GM21529 (cell line): ENCODE measurements around the gene HEXD.
"Not testable (repeated sequence)": the region's sequence is repeated elsewhere in the genome, so short reads cannot be mapped to it uniquely, and the experiment has no call there.

Experiments used
- ATAC-seq: cut with Tn5 transposase; IDR thresholded peaks from one replicate; pipeline ENCODE4 v1.9.1; 2021; ENCODE audit not compliant: unreplicated experiment

The HEXD gene

GRCh38 chr17:82396601-82397435 is 21.3 kb upstream of the HEXD start:
- no peak for ATAC-seq

DNA sequence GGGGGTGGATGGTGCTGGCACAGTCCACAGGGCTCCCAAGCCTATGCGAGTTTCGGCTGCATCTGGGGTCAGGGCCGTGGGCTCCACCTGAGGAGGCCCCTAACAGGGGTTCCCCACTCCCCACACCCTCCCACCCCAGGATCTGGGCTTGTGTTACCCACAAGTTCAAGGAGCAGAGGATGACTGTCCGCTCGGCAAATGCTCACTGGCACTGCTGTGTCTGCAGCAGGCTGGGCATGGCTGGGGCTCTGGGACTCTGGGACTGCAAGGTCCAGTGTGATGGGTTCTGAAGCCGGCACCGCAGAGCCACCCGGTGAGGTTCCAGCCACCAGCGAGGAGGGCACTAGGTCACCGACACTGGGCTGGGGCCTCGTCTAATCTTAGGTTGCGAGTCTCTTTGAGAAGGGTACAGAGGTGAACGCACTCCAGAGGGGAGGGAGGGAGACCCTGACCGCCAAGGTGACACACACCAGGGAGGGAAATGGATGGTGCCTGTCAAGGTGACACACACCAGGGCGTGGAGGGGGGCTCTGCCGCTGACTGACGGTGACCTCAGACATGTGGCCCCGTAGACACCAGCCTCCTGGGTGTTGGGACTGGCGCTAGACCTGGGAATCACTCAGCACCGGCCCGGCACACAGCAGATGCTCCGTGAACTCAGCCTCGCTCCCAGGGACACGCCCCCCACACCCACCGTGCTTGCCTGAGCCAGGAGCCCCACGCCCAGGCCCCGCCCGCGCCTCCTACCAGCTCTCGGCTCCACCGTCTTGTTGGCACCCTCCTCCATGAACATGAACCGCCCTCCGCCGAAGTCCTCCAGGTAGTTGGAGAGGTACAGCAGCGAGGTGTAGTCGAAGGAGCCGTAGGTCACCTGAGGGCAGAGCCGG is 20.5 kb upstream of the HEXD start:
- ATAC-seq, result no peak

DNA sequence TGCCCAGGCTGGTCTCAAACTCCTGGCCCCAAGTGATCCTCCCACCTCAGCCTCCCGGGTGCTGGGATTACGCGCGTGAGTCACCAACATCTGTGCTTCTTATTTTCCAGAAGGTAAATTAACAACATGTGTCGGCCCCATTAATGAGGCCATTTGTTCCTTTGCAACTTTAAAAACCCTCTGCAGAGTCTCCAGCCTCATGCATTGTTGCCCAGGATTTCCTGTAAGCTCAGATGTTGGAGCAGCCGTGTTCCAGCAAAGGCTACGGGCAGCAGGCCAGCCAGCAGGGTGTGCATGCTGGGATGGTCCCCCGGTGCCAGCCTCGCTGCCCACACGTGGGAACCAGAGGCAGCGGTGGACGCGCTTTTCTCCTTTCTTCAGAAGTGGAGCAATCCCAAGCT is 19.1 kb upstream of the HEXD start:
- ATAC-seq, result no peak

- ATAC-seq, result no peak
These were observed 18.5 kb upstream of the HEXD start for GRCh38 chr17:82399601-82400101.

DNA sequence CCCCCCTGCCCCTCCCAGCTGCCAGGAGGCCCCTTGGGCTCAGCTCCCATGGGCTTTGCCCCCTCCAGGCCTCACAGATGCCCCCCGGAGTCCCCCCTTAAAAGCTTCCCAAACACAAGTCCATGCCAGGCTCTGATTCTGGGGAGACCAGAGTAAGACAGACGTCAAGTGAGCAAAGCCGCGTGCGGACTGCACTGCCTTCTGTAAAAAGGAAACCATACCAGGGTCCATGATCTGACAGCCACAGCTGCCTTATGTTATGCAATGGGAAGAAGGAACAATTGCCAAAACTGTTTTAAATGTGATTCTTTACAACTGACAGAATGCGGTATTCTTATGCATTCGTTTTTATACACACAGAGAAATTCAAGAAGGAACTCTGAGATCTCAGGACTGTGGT is 17.9 kb upstream of the HEXD start:
- ATAC-seq, result no peak

DNA sequence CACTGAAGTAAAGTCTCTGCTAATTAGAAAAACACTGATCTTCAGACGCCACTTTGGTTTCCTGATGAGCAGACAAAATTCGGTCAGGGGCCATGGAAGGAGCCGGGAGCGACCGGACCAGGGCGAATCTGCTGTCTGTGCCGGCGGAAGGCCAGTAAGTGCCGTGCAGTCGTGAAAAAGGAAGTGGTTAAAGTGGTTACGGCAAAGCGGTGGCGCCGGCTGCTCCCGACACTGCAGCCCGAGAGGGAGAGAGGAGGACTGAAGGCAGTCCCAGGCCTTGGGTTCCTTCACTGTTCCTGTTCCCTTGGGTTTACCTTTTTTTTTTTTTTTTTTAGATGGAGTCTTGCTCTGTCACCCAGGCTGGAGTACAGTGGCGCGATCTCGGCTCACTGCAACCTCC is 17.3 kb upstream of the HEXD start:
- ATAC-seq, result no peak

GRCh38 chr17:82402865-82403264 is 15.3 kb upstream of the HEXD start:
- peak; percentile 59 for ATAC-seq

DNA sequence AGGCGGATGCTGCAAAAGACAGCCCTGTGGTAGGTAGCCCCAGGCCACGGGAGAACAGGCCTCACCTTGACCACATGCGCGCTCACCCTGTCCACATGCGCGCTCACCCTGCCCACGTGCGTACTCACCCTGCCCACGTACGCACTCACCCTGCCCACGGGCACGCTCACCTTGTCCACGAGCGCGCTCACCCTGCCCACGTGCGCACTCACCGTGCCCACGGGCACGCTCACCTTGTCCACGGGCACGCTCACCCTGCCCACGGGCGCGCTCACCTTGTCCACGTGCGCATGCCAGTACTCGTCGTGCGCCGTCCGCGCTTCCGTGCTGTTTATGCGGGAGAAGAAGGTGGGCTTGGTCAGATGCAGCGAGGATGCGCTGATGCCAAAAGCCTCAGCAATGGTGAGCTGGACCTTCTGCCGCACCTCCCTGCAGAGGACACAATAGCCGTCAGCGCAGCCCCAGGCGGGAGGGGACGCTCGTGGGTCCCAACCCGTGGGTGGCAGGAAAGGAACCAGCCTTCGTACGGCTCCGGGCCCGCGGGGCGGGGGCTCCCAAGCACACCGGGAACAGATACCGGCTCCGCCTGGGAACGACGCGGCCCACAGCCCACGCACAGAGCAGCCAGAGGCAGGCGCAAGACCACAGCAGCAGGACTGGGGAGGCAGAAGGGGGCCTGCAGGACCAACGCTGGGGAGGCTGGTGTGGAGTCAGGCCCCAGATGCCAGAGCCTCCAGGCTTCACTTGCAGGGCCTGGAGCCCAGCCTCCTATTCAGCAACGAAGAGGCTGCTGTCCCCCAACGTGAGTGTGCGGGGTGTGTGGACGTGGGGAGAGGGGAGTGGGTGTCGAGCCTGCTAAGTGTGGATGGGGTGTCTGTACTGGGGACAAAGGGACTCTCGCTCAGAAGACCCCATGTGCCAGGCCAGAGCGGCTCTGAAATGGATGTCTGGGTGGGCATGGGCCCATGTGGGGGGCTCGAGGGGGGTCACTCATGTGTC is 14.2 kb upstream of the HEXD start:
- no peak for ATAC-seq

DNA sequence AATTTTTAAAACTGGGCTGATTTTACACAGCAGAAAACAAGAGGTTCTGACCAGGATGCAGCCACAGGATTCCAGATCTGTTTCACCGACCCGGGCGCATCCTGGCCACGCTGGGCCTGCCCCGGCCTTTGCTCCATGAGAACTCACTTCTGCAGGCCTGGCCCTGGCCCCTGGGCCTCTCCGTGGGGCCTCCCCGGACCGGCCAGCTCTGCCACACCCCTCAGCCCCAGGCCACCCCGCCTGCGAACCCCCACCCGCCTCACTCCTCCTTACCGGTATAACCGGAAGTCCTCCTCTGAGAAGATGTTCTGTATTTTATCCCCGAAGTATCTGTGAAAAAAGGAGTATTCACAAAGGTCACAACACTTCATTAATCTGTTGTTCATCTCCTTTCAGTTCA is 13.1 kb upstream of the HEXD start:
- ATAC-seq, result no peak

DNA sequence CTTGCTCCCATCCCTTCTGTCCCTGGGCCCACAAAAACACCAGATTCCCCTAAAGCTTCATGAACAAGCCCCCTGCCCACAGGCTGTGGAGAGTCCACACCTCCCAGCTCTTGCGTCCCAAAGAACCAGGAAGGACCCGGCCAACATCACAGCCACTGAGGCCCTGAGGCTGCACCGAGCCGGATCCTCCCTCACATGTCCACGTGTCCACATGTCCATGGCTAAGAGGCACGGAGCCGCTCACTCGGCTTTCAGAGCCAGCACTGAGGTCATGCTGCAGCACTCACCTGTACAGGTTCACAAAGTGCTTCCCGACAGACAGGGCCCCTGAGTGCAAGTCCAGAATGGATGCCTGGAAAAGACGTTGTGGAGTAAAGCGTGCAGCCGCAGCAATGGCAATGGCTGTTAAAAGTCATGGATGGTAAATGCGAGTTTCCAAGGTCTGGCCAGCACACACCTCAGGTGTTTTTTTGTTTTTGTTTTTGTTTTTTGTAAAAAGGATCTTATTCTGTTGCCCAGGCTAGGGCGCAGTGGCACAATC is 11.9 kb upstream of the HEXD start:
- ATAC-seq, result no peak

GRCh38 chr17:82407255-82407654 is 10.9 kb upstream of the HEXD start:
- no peak for ATAC-seq

- no peak for ATAC-seq
These were observed 9.7 kb upstream of the HEXD start for GRCh38 chr17:82408288-82408937.

DNA sequence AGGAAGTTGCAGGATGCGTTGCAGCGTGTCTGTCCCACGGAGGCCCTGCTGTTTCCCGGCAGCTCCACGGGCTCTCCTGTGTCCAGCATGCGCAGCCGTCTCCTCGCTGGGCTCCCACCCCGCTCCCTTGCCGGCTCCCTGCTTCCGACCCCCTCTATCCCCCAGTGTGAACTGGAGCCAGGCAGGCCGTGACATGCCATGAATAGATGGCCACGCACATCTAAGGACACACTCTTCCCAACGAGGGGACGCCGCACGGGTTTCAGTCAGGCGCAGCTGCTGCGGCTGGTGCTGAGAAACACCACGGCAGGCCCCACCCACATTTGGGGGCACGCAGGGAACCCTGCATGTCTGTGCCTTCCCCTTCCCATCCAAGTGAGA is 9.2 kb upstream of the HEXD start:
- ATAC-seq, result no peak

DNA sequence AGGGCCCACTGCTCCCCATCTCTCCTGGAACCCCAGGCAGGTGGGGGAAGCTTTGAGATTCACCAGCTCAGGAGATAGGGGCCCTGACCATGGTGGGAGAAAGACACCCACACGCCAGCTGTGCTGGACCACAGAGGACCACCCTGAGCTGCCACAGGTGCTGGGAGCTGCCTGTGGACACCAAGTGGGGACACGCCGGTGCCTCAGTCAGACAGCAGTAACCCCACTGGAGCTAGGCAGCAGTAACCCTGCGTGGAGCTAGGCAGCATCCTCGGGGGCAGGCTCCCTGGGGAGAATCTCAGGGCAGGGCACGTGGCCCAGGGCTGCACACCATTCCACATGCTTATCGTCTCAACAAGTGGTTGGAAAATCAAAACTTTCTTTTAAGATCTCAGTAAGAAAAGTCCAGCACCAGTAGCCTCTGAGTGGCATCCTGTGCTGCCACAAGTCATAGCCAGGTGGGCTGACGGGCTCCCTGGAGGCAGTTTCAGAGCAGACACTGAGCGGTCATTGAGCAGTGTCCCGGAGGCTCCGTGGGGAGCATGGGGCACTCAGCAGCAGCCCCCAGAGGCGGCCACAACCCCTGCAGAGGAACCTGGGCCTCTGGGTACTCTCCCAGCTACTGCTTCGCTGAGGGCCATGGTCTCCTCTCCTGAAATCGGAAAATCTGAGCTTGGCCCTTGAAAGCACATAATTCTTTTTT is 8.0 kb upstream of the HEXD start:
- no peak for ATAC-seq

DNA sequence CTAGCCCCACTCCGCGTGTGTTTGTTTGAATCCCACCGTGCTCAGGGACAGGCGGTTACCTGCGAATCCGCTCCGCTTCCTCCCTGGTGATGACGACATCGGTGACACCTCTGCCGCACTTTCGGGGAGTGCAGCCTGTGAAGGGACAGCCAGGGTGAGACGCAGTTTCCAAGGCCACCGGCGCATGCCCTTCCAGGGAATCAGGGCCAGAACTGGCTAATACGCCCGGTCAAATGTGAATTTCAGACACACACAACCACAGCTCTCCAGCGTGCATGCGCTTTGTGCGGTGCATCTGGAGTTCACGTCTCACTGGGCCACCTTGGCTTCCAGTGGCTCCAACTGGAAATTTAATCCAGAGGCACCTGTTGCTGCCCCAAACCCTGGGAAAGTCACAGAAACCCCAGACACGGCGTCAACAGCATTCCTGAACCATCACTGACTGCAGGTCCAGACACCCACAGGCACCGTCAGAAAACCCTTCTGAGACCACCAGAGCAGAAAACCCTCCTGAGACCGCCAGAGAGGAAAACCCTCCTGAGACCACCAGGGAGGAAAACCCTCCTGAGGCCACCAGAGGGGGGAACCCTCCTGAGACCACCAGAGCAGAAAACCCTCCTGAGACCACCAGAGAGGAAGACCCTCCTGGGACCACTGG is 6.6 kb upstream of the HEXD start:
- no peak for ATAC-seq

DNA sequence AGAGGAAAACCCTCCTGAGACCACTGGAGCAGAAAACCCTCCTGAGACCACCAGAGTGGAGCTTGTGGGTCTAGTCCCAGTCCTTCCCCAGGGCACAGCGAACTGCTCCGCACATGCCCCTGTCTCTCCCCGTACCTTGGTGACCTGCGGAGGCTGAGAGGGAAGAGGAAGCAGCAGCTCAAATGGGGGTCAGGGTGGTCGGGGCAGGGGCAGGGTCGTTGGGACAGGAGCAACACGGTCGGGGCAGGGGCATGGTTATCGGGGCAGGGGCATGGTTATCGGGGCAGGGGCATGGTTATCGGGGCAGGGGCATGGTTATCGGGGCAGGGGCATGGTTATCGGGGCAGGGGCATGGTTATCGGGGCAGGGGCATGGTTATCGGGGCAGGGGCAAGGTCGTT is 6.1 kb upstream of the HEXD start:
- not testable (repeated sequence) for ATAC-seq

GRCh38 chr17:82412535-82413520 is 5.3 kb upstream of the HEXD start:
- no peak for ATAC-seq
